Neural progenitor cell (in vitro differentiated cells): Measurements from ENCODE around the gene ATP8B2.

Experiments
- CTCF ChIP-seq: fragments of 200-600 bp; sonication (generic); IDR thresholded peaks from 2 replicates; pipeline ENCODE4 v1.5.1; 2017; ENCODE audit warnings: antibody characterized with exemption, mild to moderate bottlenecking
- EZH2 ChIP-seq: fragments of 200-600 bp; sonication (generic); IDR thresholded peaks from 2 replicates; pipeline ENCODE4 v1.6.1; 2017; ENCODE audit warnings: antibody characterized with exemption, mild to moderate bottlenecking, moderate library complexity

DNA sequence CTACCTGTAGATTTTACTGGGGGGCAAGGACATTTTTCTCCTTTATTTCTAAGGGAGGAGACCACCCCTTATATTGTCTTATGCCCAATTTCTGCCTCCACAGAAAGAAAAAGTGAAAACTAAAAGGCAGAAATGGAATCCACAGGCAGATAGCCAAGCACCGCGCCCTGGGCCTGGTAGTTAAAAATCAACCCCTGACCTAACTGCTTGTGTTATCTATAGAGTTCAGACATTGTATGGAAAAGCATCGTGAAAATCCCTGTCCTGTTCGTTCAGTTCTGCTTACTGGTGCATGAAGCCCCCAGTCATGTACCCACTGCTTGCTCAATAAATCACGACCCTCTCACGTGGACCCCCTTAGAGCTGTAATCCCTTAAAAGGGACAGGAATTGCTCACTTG lies 46.1 kb downstream of the ATP8B2 start:
- TF ChIP-seq CTCF (no peak), EZH2 (no peak)
